ENCODE data around the gene CD300LF.

Gene CD300LF

DNA sequence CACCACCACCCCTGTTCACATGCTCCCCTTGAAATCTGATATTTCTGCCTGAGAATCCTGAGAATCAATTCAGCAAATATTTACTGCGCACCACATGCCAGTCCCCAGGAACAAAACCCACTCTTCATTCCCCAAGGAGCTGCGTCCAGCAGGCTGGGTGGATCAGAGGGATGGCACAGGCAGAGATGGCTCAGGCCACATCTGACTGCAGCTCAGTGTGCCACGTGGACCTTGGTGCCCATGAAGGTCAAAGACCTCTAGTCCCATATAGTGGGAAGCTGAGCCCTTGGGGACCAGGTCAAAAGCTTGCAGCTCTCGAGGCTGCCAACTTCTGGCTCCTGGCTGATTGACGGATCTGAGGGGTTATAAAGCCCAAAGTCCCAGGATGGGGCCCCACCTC is 31.8 kb downstream of the CD300LF start:
- no peak overlapping the region for H3K4me3 Mint-ChIP-seq
- H3K4me1 Mint-ChIP-seq (ENCODE audit: low read depth): peaks cover 77% of the 10 kb centered on the region
- H3K27me3 Mint-ChIP-seq: peaks cover 27% of the 10 kb centered on the region
- H3K9me3 Mint-ChIP-seq: no peaks in the 10 kb centered on the region
- intact Hi-C loops (cut with micrococcal nuclease): no loop called here
- H3K36me3 Mint-ChIP-seq (ENCODE audit: low read depth): no peaks in the 10 kb centered on the region
- H3K27ac Mint-ChIP-seq: no peak overlapping the region

DNA sequence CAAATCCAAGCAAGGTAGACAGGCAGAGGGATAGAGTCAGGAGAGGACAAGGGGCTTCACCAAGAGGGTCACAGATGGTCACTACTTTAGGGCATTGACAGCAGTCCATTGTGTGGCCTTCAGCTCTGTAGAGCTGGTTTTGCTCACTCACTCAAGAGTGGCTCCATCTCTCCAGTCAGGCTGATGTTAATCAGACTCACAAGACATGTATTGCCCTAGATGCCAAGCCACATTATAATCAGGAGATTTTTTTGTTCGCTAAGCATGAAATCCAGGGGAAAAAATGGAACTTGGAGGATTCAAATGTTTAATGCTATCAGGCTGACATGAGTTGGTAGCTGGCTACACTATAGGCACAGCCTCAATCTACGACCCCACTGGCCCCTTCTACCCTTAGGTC is 32.5 kb downstream of the CD300LF start:
- peaks cover 69% of the 10 kb centered on the region for H3K4me1 Mint-ChIP-seq (ENCODE audit: low read depth)

DNA sequence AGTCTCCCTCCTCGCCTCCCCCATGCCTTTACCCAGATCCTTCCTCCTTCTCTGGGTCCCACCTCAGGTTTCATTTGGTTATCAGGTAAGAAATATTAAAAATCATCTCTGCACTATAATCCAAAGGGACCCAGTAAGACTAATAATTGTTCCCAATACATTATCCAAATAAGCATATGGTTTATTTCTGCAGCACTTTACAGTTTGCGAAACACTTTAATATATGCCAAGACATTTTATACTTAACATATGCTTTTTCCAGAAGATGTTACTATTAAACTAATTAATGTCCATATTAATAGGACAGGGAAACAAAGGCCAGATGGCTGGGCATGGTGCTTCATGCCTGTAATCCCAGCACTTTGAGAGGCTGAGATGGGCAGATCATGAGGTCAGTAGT is 33.3 kb downstream of the CD300LF start:
- no peak overlapping the region for H3K4me3 Mint-ChIP-seq

More for the DNA sequence above, 32.5 kb downstream of the CD300LF start:
- H3K27me3 Mint-ChIP-seq: peaks cover 23% of the 10 kb centered on the region
- no peak overlapping the region for H3K4me3 Mint-ChIP-seq
- no peaks in the 10 kb centered on the region for H3K9me3 Mint-ChIP-seq
- no peak overlapping the region for H3K27ac Mint-ChIP-seq
- H3K36me3 Mint-ChIP-seq (ENCODE audit: low read depth): no peaks in the 10 kb centered on the region
- intact Hi-C loops (cut with micrococcal nuclease): no loop called here

DNA sequence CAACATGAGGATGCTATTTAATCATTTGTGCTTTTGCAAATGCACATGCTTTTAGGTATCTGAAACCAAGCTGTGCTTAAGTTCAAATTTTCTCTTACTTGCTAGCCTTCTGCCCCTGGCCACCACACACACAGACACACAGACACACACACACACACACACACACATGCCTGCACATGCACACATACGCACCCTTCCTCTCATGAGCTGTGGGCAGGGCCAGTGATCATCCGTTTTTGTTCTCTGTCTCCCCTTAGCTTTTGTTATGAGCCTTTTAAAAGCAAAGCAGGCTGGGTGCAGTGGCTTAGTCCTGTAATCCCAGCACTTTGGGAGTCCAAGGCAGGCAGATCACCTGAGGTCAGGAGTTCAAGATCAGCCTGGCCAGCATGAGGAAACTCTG is 34.2 kb downstream of the CD300LF start:
- peaks cover 63% of the 10 kb centered on the region for H3K4me1 Mint-ChIP-seq (ENCODE audit: low read depth)
- no peak overlapping the region for H3K4me3 Mint-ChIP-seq
- peaks cover 22% of the 10 kb centered on the region for H3K27me3 Mint-ChIP-seq

More for the DNA sequence above, 33.3 kb downstream of the CD300LF start:
- peaks cover 24% of the 10 kb centered on the region for H3K27me3 Mint-ChIP-seq
- peak overlapping the region; percentile 37 for H3K27ac Mint-ChIP-seq
- H3K36me3 Mint-ChIP-seq (ENCODE audit: low read depth): no peaks in the 10 kb centered on the region
- H3K9me3 Mint-ChIP-seq: no peaks in the 10 kb centered on the region
- peaks cover 67% of the 10 kb centered on the region for H3K4me1 Mint-ChIP-seq (ENCODE audit: low read depth)
- intact Hi-C loops (cut with micrococcal nuclease): loop anchor here (5.0 kb wide), 1 partner anchor 33 kb away; the partner anchor contains the start of gene CD300LF

DNA sequence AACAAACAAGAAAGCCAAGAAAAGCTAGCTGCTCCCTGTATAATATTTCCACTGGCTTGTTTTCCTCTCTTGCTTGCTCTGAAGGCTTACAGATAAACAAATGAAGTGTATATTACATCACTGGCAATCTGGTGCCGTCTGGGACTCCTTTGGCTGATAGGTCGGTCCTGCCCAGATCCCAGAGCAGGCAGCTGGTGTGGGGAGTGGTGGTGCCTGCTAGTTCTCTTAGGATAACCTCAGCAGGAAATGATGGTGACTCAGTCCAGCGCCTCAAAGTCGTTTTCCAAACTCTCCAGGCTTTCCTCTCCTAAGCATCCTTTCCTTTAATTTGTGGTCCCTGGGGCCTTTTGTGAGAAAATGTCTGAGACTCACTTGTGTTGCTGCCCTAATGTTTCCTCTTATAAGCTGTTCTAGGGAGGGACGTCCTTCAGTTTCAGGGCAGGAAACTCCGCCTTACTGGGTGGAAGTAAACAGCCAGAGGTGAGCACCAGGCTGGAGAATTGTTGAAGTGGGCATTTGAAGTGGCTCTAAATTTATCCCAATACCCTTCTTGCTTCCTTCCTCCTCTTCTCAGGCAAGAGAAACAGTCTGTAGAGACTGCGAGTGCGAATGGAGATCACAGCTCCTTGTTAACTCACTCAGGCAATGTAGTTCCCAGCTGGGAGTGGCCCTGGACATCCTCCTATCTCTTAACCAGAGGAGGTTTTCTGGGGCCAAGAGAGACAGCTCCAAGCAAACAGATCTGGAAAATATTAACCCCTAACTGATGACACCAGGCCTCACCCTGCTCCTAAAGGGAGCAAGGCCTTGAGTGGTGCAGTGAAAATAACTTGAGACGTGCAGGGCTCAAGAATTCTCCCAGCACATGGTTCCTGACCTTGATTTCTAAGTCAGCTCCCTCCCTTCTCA is 34.9 kb downstream of the CD300LF start:
- H3K4me1 Mint-ChIP-seq (ENCODE audit: low read depth): peaks cover 56% of the 10 kb centered on the region
- intact Hi-C loops (cut with micrococcal nuclease): loop anchor here (5.0 kb wide), 1 partner anchor 34 kb away; the partner anchor contains the start of gene CD300LF
- peaks cover 26% of the 10 kb centered on the region for H3K27me3 Mint-ChIP-seq
- H3K36me3 Mint-ChIP-seq (ENCODE audit: low read depth): no peaks in the 10 kb centered on the region
- H3K4me3 Mint-ChIP-seq: no peak overlapping the region
- no peaks in the 10 kb centered on the region for H3K9me3 Mint-ChIP-seq
- no peak overlapping the region for H3K27ac Mint-ChIP-seq

More for the DNA sequence above, 34.2 kb downstream of the CD300LF start:
- Mint-ChIP-seq H3K36me3 (ENCODE audit: low read depth) (no peaks in the 10 kb centered on the region), H3K9me3 (no peaks in the 10 kb centered on the region), H3K27ac (peak overlapping the region; percentile 37)
- intact Hi-C loops (cut with micrococcal nuclease): loop anchor here (5.0 kb wide), 1 partner anchor 34 kb away; the partner anchor contains the start of gene CD300LF

DNA sequence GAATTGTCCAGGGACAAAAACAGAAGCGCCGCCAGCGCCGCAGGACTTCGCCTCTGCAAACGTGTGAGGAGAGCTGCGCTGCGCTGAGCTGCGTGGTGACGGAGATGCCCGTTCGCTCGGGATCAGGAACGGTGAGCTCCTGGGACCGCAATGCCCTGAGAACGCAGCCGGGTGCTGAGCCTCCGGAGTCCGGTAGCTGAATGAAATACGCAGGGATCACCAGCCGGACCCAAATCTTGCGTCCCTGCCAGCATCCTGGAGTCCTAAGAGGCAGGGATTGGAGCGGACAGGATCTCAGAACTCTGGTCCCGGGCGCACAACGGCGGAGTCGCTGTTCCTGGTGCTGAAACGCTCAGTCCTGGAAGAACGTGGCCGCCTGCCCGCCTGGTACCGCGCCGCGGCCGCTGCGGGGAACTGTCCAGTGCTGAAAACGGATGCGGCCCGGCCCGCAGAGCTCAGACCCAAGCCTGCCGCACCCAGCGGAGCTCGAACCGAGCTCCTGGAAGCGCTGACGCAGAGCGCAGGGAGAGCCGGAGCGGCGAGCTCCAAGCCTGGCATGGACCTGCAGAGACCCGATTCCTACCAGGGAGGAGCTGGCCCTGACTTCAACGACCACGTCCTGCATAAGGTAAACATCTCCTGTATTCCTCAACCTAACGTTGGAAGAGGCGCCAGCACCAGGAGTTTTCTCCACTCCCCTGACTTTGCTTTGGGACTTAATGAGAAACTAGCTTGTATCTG is 41.5 kb downstream of the CD300LF start:
- Mint-ChIP-seq H3K4me1 (ENCODE audit: low read depth) (no peaks in the 10 kb centered on the region), H3K27me3 (peaks cover 60% of the 10 kb centered on the region)
- intact Hi-C loops (cut with micrococcal nuclease): no loop called here

DNA sequence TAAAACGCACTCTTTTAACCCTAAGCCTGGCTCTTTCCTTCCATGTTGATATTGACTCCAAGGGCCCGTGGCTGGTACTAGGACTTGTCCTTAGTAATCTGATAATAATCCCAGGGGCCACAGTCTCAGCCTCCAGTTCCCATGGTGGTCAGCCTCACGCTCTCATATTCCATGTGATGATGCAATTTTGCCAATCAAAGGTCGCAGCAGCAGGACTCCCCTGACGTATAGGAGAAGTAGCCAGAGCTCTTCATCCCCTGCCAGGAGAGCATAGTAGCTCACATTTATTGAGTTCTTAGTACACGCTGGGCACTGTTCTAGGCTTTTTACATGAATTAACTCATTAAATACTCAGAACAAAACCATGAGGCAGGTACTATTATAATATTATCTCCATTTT is 42.4 kb downstream of the CD300LF start:
- no peaks in the 10 kb centered on the region for H3K4me1 Mint-ChIP-seq (ENCODE audit: low read depth)
- H3K9me3 Mint-ChIP-seq: peaks cover 10% of the 10 kb centered on the region
- no peak overlapping the region for H3K4me3 Mint-ChIP-seq
- intact Hi-C loops (cut with micrococcal nuclease): no loop called here
- H3K36me3 Mint-ChIP-seq (ENCODE audit: low read depth): no peaks in the 10 kb centered on the region
- peaks cover 57% of the 10 kb centered on the region for H3K27me3 Mint-ChIP-seq
- H3K27ac Mint-ChIP-seq: no peak overlapping the region

More for the DNA sequence above, 41.5 kb downstream of the CD300LF start:
- Mint-ChIP-seq H3K4me3 (no peak overlapping the region), H3K9me3 (peaks cover 10% of the 10 kb centered on the region), H3K36me3 (ENCODE audit: low read depth) (no peaks in the 10 kb centered on the region), H3K27ac (no peak overlapping the region)

DNA sequence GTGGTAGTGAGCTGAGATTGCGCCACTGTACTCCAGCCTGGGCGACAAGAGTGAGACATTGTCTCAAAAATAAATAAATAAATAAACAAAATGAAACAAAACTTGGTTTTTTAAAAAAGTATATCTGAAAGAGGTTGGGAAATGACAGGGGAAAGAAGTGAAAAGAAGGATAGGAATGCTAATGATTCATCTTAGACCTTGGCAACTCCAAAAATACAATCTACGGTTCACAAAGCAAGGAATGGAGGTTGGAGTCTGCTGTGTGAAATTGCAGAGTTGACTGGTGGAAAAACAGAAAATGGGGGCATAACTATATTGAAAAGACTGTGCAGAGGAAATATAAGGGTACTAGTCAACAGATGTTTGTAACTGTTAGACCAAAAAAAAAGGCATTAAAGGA is 49.2 kb downstream of the CD300LF start:
- H3K9me3 Mint-ChIP-seq: no peaks in the 10 kb centered on the region
- no peak overlapping the region for H3K27ac Mint-ChIP-seq
- peaks cover 14% of the 10 kb centered on the region for H3K4me1 Mint-ChIP-seq (ENCODE audit: low read depth)
- no peak overlapping the region for H3K4me3 Mint-ChIP-seq
- peaks cover 31% of the 10 kb centered on the region for H3K27me3 Mint-ChIP-seq
- H3K36me3 Mint-ChIP-seq (ENCODE audit: low read depth): no peaks in the 10 kb centered on the region
- intact Hi-C loops (cut with micrococcal nuclease): no loop called here

DNA sequence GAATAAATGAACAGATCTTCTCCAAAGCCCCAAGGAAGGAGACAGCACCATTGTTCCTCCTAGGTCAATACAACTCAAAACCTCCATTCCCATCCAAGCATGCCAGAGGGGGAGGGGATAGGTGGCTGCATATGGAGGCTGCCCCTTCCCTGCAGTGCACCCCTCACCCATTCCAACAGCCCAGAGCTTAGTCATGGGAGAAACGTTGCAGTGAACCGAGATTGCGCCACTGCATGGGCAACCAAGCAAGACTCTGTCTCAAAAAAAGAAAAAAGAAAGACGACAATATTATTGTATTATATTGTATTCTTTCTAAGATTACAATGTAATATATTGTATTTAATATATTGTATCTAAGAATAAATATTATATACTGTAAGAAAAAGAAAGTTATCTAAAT is 52.8 kb downstream of the CD300LF start:
- H3K27me3 Mint-ChIP-seq: peaks cover 30% of the 10 kb centered on the region
- intact Hi-C loops (cut with micrococcal nuclease): loop anchor here (5.0 kb wide), 1 partner anchor 207 kb away; no protein-coding TSS in a partner anchor
- H3K4me1 Mint-ChIP-seq (ENCODE audit: low read depth): peaks cover 23% of the 10 kb centered on the region
- H3K36me3 Mint-ChIP-seq (ENCODE audit: low read depth): no peaks in the 10 kb centered on the region
- H3K4me3 Mint-ChIP-seq: no peak overlapping the region
- H3K27ac Mint-ChIP-seq: no peak overlapping the region
- H3K9me3 Mint-ChIP-seq: no peaks in the 10 kb centered on the region

DNA sequence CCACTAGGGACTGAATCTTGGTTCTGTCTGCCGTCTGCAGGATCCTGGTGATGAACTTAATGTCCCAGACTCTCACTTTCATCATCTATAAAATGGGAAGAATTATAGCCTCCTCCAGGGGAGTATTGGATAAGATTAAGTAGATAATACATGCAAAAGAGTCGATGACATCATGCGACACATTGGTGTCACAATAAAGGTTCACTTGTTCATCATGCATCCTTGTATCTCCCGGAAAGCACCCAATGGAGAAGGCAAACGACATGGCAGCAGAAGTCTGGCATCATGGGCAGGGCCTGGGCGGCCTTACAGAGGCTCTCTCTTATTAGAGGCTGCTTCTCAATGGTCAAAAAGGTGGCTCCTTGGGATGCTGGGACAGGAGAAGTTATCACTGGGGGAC is 54.1 kb downstream of the CD300LF start:
- intact Hi-C loops (cut with micrococcal nuclease): loop anchor here (5.0 kb wide), 1 partner anchor 209 kb away; no protein-coding TSS in a partner anchor
- no peak overlapping the region for H3K4me3 Mint-ChIP-seq
- H3K27me3 Mint-ChIP-seq: peaks cover 28% of the 10 kb centered on the region
- no peak overlapping the region for H3K27ac Mint-ChIP-seq
- H3K4me1 Mint-ChIP-seq (ENCODE audit: low read depth): peaks cover 24% of the 10 kb centered on the region
- H3K9me3 Mint-ChIP-seq: no peaks in the 10 kb centered on the region
- H3K36me3 Mint-ChIP-seq (ENCODE audit: low read depth): no peaks in the 10 kb centered on the region

DNA sequence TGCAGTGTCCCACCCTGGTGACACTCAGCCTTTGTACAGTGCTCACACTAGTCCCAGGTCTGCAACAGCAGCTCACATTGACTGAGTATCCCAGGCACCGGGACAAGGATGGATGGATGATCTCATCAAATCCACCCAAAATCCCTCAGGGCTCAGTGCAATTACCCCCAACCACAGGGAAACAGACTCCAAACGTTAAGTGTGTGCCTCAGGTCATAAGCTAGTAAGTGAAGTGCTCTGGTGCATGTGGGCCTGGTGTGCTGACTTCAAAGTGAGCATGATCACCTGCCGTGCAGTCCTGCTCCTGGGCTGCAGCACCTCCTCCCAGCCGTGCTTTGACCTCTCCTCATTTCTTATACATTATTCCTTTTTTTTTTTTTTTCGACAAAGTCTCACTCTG is 58.0 kb downstream of the CD300LF start:
- no peaks in the 10 kb centered on the region for H3K9me3 Mint-ChIP-seq
- no peak overlapping the region for H3K27ac Mint-ChIP-seq
- intact Hi-C loops (cut with micrococcal nuclease): loop anchor here (5.0 kb wide), 1 partner anchor 213 kb away; no protein-coding TSS in a partner anchor
- no peak overlapping the region for H3K4me3 Mint-ChIP-seq
- no peaks in the 10 kb centered on the region for H3K36me3 Mint-ChIP-seq (ENCODE audit: low read depth)
- H3K27me3 Mint-ChIP-seq: peaks cover 47% of the 10 kb centered on the region
- H3K4me1 Mint-ChIP-seq (ENCODE audit: low read depth): peaks cover 31% of the 10 kb centered on the region

DNA sequence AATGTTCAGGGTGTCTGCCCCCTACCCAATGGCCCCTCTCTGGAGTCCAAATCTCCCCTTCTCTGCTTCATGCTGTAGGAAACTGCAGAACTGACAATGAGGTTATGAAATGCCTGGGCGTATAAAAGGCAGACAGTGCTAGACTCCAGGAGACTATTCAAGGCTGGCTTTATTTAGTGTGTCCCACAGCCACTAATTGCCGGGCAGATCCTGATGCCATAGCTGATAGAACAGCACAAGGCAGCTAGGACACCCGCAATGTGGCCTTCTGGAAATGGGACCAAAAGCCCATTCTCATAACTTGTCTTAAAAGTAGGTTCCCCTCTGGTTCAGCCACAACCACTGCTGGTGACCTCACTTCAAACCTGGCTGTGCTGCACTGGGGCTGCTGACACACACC is 60.7 kb downstream of the CD300LF start:
- Mint-ChIP-seq H3K9me3 (no peaks in the 10 kb centered on the region), H3K27me3 (peaks cover 57% of the 10 kb centered on the region), H3K27ac (no peak overlapping the region), H3K4me3 (no peak overlapping the region), H3K36me3 (ENCODE audit: low read depth) (no peaks in the 10 kb centered on the region), H3K4me1 (ENCODE audit: low read depth) (peaks cover 19% of the 10 kb centered on the region)
- intact Hi-C loops (cut with micrococcal nuclease): no loop called here

DNA sequence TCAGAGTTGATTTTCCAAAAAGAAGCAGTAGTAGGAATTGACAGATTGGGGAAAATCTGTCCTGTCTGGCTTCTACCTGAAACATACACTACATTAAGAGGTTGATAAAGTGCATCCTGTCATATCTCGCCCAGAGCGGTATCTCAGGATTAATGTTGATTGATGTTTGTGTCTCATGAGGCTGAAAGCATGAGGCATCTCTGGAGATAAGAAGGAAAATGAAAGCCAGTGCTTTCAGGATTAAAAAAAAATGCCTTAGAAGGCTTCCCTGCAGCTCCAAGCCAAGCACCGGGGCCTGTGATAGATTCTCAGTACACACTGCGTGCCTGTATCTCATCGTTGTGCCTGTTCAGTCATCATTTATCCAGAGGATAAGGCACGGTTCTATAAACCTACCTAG is 62.8 kb downstream of the CD300LF start:
- Mint-ChIP-seq H3K27me3 (peaks cover 63% of the 10 kb centered on the region), H3K36me3 (ENCODE audit: low read depth) (no peaks in the 10 kb centered on the region), H3K4me1 (ENCODE audit: low read depth) (peaks cover 33% of the 10 kb centered on the region), H3K27ac (no peak overlapping the region), H3K9me3 (no peaks in the 10 kb centered on the region), H3K4me3 (no peak overlapping the region)
- intact Hi-C loops (cut with micrococcal nuclease): loop anchor here (5.0 kb wide), 1 partner anchor 283 kb away; the partner anchor contains the start of gene GPR142
